ENCODE measurements around the gene DNAAF8.

DNA sequence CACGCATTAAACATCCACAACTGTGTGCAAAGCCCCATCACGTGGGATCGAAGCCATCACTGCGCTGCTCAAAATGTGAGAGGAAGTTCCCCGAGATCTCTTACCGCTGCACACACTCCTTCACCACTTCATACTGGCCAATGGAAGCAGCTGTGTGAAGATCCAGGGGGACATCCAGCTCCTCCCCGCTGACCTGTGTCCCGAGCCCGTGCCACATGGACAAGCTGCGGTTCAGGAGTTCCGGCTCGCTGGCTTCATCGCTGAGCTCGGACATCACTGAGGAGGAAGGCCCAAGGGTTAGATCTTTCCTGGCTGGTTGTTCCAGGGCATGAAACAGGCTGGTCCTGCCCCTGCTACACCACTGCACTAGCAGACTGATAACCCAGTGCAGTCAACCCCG, 4.5 kb upstream of the DNAAF8 start:
- TF ChIP-seq, protein P1, sequence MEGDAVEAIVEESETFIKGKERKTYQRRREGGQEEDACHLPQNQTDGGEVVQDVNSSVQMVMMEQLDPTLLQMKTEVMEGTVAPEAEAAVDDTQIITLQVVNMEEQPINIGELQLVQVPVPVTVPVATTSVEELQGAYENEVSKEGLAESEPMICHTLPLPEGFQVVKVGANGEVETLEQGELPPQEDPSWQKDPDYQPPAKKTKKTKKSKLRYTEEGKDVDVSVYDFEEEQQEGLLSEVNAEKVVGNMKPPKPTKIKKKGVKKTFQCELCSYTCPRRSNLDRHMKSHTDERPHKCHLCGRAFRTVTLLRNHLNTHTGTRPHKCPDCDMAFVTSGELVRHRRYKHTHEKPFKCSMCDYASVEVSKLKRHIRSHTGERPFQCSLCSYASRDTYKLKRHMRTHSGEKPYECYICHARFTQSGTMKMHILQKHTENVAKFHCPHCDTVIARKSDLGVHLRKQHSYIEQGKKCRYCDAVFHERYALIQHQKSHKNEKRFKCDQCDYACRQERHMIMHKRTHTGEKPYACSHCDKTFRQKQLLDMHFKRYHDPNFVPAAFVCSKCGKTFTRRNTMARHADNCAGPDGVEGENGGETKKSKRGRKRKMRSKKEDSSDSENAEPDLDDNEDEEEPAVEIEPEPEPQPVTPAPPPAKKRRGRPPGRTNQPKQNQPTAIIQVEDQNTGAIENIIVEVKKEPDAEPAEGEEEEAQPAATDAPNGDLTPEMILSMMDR (IDR thresholded peaks at IDR 0.05): no peak
- no peak for TF ChIP-seq POLR2A (IDR thresholded peaks at IDR 0.05)

All from adrenal gland (tissue), 5 donors.